ENCODE data around the gene CADM2. TPM values are rescaled to one million over a fixed set of nuclear protein-coding genes. Genes with fewer than 3 reads are reported as not detected.

CADM2 gene
- total and polyA plus RNA-seq, 3 donors from 2014 or later = 1.3 to 4.0 (median 2.7) TPM

DNA sequence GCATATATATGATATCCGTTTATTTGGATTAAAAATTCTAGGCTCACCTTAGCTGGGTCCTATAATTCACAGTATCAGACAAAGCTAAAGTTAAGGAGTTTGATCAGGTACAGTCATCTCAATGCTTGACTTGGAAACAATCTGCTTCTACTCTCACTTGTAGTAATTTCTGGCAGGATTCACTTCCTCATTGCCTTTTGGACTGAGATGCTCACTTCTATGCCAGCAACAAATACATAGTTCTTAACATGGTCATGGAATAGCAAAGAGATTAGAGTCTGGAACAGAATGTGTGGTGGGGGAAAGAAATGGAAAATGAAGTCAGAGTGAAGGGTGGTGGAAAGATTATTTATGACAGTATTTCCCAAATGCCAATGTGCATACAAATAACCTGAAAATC lies 693.6 kb downstream of the CADM2 start:
- no peak for TF ChIP-seq POLR2A (IDR thresholded peaks at IDR 0.05)
- TF ChIP-seq, protein P1, sequence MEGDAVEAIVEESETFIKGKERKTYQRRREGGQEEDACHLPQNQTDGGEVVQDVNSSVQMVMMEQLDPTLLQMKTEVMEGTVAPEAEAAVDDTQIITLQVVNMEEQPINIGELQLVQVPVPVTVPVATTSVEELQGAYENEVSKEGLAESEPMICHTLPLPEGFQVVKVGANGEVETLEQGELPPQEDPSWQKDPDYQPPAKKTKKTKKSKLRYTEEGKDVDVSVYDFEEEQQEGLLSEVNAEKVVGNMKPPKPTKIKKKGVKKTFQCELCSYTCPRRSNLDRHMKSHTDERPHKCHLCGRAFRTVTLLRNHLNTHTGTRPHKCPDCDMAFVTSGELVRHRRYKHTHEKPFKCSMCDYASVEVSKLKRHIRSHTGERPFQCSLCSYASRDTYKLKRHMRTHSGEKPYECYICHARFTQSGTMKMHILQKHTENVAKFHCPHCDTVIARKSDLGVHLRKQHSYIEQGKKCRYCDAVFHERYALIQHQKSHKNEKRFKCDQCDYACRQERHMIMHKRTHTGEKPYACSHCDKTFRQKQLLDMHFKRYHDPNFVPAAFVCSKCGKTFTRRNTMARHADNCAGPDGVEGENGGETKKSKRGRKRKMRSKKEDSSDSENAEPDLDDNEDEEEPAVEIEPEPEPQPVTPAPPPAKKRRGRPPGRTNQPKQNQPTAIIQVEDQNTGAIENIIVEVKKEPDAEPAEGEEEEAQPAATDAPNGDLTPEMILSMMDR (IDR thresholded peaks at IDR 0.05) = no peak
- H3K36me3 ChIP-seq (ENCODE audit: low read depth, missing control alignments) = no peaks in the 10 kb centered on the region
- WGBS, 2 donors = 88 to 94% methylated on average over 1 of the region's 1 CpG

DNA sequence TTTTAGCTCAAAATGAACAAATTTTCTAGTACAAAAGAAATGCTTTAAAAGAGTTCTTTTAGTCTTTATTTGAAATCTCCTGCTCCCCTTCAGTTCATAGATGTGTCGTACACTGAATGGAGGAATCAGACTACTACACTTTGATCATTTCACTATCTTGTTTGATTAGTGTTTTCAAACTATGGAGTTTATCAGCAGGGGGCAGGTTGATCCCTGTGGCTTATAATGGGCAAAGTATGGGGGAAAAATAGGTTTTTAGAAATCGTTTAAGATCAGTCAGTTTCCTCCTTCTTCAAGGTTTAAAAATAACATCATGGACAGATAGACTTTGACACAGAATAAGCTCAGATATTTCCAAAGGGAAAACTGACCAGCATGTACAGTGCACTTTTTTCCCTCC lies 701.7 kb downstream of the CADM2 start:
- Histone ChIP-seq H3K27ac (no peak overlapping the region), H3K9me3 (no peaks in the 10 kb centered on the region), H3K4me1 (no peaks in the 10 kb centered on the region), H3K4me3 (no peak overlapping the region), H3K27me3 (no peaks in the 10 kb centered on the region), H3K36me3 (ENCODE audit: low read depth, missing control alignments) (no peaks in the 10 kb centered on the region)
- intact Hi-C loops (cut with DNase I; ENCODE audit: low total_unique reads) = no loop called here
- no peak for DNase-seq
- 59 to 65% methylated on average over 2 of the region's 2 CpGs for WGBS, 2 donors
- no peak for TF ChIP-seq POLR2A (IDR thresholded peaks at IDR 0.05)
- TF ChIP-seq, protein P1 (IDR thresholded peaks at IDR 0.05) = no peak

More for the DNA sequence above, 693.6 kb downstream of the CADM2 start:
- Histone ChIP-seq H3K4me1 (no peaks in the 10 kb centered on the region), H3K27me3 (no peaks in the 10 kb centered on the region), H3K27ac (no peak overlapping the region), H3K4me3 (no peak overlapping the region), H3K9me3 (no peaks in the 10 kb centered on the region)
- DNase-seq = no peak
- intact Hi-C loops (cut with DNase I; ENCODE audit: low total_unique reads) = no loop called here

DNA sequence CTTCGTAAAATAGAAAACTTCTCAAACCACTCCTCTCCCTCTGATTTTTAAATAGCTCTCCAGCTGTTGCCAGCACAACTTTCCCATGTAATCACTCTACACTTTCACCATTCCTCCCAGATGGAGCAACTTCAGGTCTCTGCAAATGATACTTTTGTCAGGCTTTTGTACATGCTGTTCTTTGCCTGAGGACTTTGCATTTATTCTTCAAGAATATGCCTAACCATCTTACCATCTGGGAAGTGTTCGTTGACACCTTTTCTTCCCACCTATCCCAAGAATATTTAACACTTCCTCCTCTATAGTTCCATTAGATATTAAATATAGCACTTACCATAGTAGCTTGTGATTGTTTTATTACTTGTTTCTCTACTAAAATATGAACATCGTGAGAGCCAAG lies 703.7 kb downstream of the CADM2 start:
- WGBS, 2 donors = 77 to 81% methylated on average over 3 of the region's 3 CpGs
- Histone ChIP-seq H3K36me3 (ENCODE audit: low read depth, missing control alignments) (no peaks in the 10 kb centered on the region), H3K4me1 (no peaks in the 10 kb centered on the region), H3K4me3 (no peak overlapping the region), H3K27ac (no peak overlapping the region), H3K27me3 (no peaks in the 10 kb centered on the region), H3K9me3 (no peaks in the 10 kb centered on the region)
- DNase-seq = no peak
- TF ChIP-seq, protein P1 (IDR thresholded peaks at IDR 0.05) = no peak
- no peak for TF ChIP-seq POLR2A (IDR thresholded peaks at IDR 0.05)
- intact Hi-C loops (cut with DNase I; ENCODE audit: low total_unique reads) = no loop called here

DNA sequence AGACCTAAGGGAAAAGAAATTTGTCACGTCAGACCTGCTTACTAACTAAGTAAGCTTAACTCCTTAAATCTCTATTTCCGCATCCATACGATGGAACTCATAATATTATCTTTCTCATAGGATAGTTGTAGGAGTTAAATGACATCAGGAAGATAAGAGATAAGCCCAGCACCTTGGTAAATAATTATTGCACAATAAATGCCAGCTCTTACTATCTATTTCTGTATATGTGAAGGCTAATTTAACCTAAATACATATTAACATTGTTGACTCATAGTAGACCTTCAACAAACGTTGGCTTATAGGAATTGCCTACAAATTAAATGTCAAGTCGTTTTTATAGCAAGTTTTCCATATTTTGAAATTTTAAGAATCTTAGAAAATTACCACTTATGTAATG lies 709.0 kb downstream of the CADM2 start:
- WGBS, 2 donors = 75 to 81% methylated on average over 5 of the region's 5 CpGs
- no peak for DNase-seq
- Histone ChIP-seq H3K4me1 (no peaks in the 10 kb centered on the region), H3K9me3 (no peaks in the 10 kb centered on the region), H3K27ac (no peak overlapping the region), H3K36me3 (ENCODE audit: low read depth, missing control alignments) (no peaks in the 10 kb centered on the region), H3K4me3 (no peak overlapping the region), H3K27me3 (no peaks in the 10 kb centered on the region)
- TF ChIP-seq, protein P1 (IDR thresholded peaks at IDR 0.05) = no peak
- no peak for TF ChIP-seq POLR2A (IDR thresholded peaks at IDR 0.05)
- intact Hi-C loops (cut with DNase I; ENCODE audit: low total_unique reads) = no loop called here

DNA sequence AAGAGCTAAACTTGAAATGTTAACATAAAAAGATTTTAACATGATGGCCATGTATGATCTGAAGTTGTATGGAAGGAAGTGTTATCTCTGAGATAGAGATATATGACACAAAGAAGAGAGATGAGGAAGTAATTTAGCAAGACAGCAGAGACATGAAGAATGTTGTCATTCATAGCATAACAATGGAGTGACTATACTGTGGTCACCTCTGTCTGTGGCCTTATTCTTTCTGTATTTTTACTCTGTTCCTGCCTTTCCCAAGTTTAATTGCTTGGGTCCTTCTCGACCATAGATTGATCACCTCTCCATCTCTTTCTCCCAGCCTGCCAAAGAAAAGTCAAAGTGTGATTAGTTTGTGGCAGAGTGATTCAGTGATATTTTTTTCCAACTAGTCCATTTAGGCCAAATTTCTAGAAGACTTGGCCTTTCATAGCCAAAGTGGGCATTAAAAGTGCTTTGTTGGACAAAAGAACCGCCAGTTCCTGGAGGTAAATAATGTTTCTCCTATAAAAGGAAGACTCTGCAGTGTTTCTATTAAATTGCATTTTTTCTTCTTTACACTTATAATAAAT lies 711.9 kb downstream of the CADM2 start:
- WGBS, 2 donors = 78 to 82% methylated on average over 2 of the region's 2 CpGs
- no peak for DNase-seq
- no peaks in the 10 kb centered on the region for H3K27me3 ChIP-seq
- H3K9me3 ChIP-seq = no peaks in the 10 kb centered on the region
- no peak overlapping the region for H3K27ac ChIP-seq
- no peak overlapping the region for H3K4me3 ChIP-seq
- no peaks in the 10 kb centered on the region for H3K36me3 ChIP-seq (ENCODE audit: low read depth, missing control alignments)
- H3K4me1 ChIP-seq = no peaks in the 10 kb centered on the region
- intact Hi-C loops (cut with DNase I; ENCODE audit: low total_unique reads) = no loop called here
- TF ChIP-seq POLR2A (IDR thresholded peaks at IDR 0.05) = no peak
- TF ChIP-seq, protein P1 (IDR thresholded peaks at IDR 0.05) = no peak
